GM12892 (cell line): ENCODE results near the gene G6PC1.
A peak's percentile ranks its signal among the peaks of the same experiment; 100 is the strongest.
"Not testable (repeated sequence)": the region's sequence is repeated elsewhere in the genome, so short reads cannot be mapped to it uniquely, and the experiment has no call there.

ENCODE experiments used
- DNase-seq: peaks from one replicate; pipeline ENCODE4 v3.0.0; 2011; ENCODE audit not compliant: insufficient read length
- FAIRE-seq: peaks from 2 replicates; lab custom pipeline; 2011; peaks lifted over from hg19 to GRCh38; lab: Jason Lieb, UNC
- POLR2A ChIP-seq: IDR thresholded peaks from 2 replicates; pipeline ENCODE4 v1.6.1; 2011; ENCODE audit warnings: low read depth, low read length, control low read depth
- POLR2AphosphoS5 ChIP-seq: IDR thresholded peaks from 2 replicates; pipeline ENCODE4 v1.6.1; 2011; ENCODE audit warnings: low read depth, low read length, control low read depth
- TAF1 ChIP-seq: IDR thresholded peaks from 2 replicates; pipeline ENCODE4 v1.6.1; 2011; ENCODE audit warnings: low read depth, mild to moderate bottlenecking, control low read depth, low read length, borderline replicate concordance

G6PC1 gene

GRCh38 chr17:42917236-42917603 lies 16.6 kb downstream of the G6PC1 start:
- no peak for TF ChIP-seq TAF1
- TF ChIP-seq POLR2AphosphoS5 = no peak
- TF ChIP-seq POLR2A = no peak
- DNase-seq (no peak), FAIRE-seq (no peak)

GRCh38 chr17:42918902-42919521 lies 18.4 kb downstream of the G6PC1 start:
- FAIRE-seq (no peak), DNase-seq (no peak)
- TF ChIP-seq TAF1 (no peak), POLR2AphosphoS5 (no peak), POLR2A (no peak)

GRCh38 chr17:42919522-42920077 lies 19.0 kb downstream of the G6PC1 start:
- FAIRE-seq, DNase-seq: not testable (repeated sequence)

- FAIRE-seq (no peak), DNase-seq (no peak)
- TF ChIP-seq POLR2A (no peak), TAF1 (no peak), POLR2AphosphoS5 (no peak)
Measured at GRCh38 chr17:42920106-42920900, 19.7 kb downstream of the G6PC1 start.

- no peak for FAIRE-seq
- no peak for DNase-seq
- TF ChIP-seq TAF1 (no peak), POLR2A (no peak)
Measured at GRCh38 chr17:42920922-42921321, 20.3 kb downstream of the G6PC1 start.

- TF ChIP-seq POLR2A (no peak), POLR2AphosphoS5 (no peak), TAF1 (no peak)
- FAIRE-seq (no peak), DNase-seq (no peak)
Measured at GRCh38 chr17:42922294-42922693, 21.7 kb downstream of the G6PC1 start.

GRCh38 chr17:42923472-42923871 lies 22.9 kb downstream of the G6PC1 start:
- DNase-seq, FAIRE-seq: not testable (repeated sequence)

- no peak for FAIRE-seq
- TF ChIP-seq POLR2A (no peak), TAF1 (no peak), POLR2AphosphoS5 (no peak)
- no peak for DNase-seq
Measured at GRCh38 chr17:42924891-42925290, 24.3 kb downstream of the G6PC1 start.

GRCh38 chr17:42928714-42929496 lies 28.3 kb downstream of the G6PC1 start:
- TF ChIP-seq POLR2AphosphoS5 (no peak), TAF1 (no peak), POLR2A (no peak)
- DNase-seq = peak; percentile 29
- peak; percentile 24 for FAIRE-seq

GRCh38 chr17:42929497-42929844 lies 28.9 kb downstream of the G6PC1 start:
- no peak for FAIRE-seq
- TF ChIP-seq TAF1 (no peak), POLR2AphosphoS5 (no peak), POLR2A (no peak)
- DNase-seq = no peak

- TF ChIP-seq TAF1 = no peak
- no peak for TF ChIP-seq POLR2A
- TF ChIP-seq POLR2AphosphoS5 = no peak
- FAIRE-seq (peak; percentile 61), DNase-seq (no peak)
Measured at GRCh38 chr17:42937712-42938596, 37.4 kb downstream of the G6PC1 start.
